A172 (cell line): Measurements from ENCODE around the gene ADPGK. TPM values are rescaled to one million over a fixed set of nuclear protein-coding genes. Genes with fewer than 3 reads are reported as not detected.

Experiments
- total RNA-seq: library from RNA; depleted of rRNA; stranded (reverse); fragments of >200 nt; shearing (Covaris generic); gene quantifications from 2 replicates; pipeline ENCODE4 v1.2.3, GENCODE V29; 2014; rRNA removed

ADPGK gene
- total RNA-seq, 1 experiment from 2014 or later = 69.7 TPM

Other genes with a start within 250 kb of the ADPGK start
- gene GOLGA6B, start 129.1 kb downstream of the ADPGK start, total RNA-seq = not detected in 2 replicates
- gene HIGD2B, start 97.6 kb downstream of the ADPGK start, total RNA-seq = not detected in 2 replicates
- 16.6 and 31.7 TPM in 2 replicates for gene BBS4, start 97.6 kb downstream of the ADPGK start, total RNA-seq